GM18505 (cell line): ENCODE results near the gene EGR2.

Experiments used
- ATAC-seq: cut with Tn5 transposase; IDR thresholded peaks from one replicate; pipeline ENCODE4 v1.9.1; 2021; ENCODE audit not compliant: unreplicated experiment
- POLR2A ChIP-seq: IDR thresholded peaks from 4 replicates; pipeline ENCODE4 v1.6.1; 2011; ENCODE audit warnings: borderline replicate concordance; ENCODE audit not compliant: insufficient read depth, insufficient read length; ENCODE audit errors: extremely low read depth

The EGR2 gene

GRCh38 chr10:62830679-62831078 lies 14.5 kb upstream of the EGR2 start:
- ATAC-seq = no peak
- no peak for TF ChIP-seq POLR2A

GRCh38 chr10:62829622-62830021 lies 13.5 kb upstream of the EGR2 start:
- no peak for TF ChIP-seq POLR2A
- no peak for ATAC-seq

- no peak for ATAC-seq
- TF ChIP-seq POLR2A = no peak
These were observed 10.1 kb upstream of the EGR2 start for GRCh38 chr10:62826273-62826672.

- no peak for ATAC-seq
- no peak for TF ChIP-seq POLR2A
These were observed 4.4 kb upstream of the EGR2 start for GRCh38 chr10:62820586-62820985.

DNA sequence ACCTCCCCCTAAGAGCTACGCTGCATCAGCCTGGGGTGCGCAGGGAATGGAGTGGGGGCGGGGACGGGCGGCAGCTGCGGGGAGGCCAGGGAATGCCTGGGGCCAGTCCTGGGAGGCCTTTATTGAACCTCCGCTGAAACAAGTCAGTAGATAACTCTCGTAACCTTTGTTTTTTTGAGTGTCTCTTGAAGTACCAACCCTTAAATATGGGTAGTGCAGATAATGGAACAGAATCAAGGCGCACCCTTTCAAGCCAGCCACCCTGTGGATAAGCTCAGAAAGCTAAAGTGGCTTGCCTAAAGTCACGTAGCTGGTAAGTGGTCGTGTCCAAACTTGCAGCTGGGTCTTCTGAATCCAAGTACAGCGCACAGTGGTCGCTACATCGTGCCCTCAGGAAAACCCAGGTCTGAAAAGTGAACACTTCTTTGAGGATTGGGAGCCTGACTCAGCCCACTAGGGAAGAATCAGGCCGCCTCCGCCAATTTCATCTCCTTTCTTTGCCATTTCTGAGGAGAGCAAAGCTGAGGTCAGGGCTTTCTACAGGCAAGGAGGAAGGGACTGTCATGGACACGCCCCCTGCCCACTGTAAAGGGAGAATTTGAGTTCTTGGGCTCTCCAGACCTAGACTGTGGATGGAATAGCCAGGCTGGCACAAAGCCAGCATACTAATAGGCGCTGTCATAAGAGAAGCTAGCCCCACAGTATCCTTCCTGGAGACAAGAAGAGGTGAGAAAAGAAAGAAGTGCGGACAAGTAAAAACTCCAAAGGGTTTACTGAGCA lies 3.2 kb upstream of the EGR2 start:
- ATAC-seq = no peak
- no peak for TF ChIP-seq POLR2A

GRCh38 chr10:62818426-62819011 lies 2.4 kb upstream of the EGR2 start:
- ATAC-seq = no peak
- no peak for TF ChIP-seq POLR2A

GRCh38 chr10:62817766-62818425 lies 1.7 kb upstream of the EGR2 start:
- TF ChIP-seq POLR2A = peak; percentile 38
- peak; percentile 26 for ATAC-seq

DNA sequence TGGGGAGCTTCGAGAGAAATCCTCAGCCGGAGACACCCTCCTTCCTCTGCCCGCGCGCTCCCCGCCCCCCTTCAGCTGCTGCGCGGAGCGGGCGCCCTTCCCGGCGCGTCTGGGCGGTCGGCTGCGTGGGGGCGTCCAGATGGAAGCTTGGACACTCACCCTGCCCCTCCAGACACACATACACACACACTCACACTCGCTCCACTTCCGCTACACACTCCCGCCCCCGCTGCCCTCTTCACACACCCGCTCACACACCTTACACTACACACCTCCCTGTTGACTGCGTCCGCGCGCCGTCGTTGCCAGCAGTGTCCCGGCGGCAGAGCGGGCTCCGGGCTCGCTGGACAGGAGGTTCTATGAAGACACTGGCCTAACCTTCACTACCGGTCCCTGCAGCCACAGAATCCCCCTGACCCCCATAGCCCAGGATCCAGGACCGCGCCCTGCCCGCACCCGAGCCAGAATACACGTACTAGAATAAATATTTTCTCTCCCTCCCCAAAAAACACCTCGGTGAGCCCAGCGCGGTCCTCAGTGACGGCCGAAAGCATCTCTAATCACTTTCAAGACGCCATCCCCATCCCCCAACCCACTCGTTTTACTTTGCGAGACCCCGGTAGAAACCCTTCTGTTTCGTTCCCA lies 1.1 kb upstream of the EGR2 start:
- no peak for TF ChIP-seq POLR2A
- peak; percentile 16 for ATAC-seq

- ATAC-seq = no peak
- TF ChIP-seq POLR2A = peak; percentile 75
These were observed 163 bp downstream of the EGR2 start for GRCh38 chr10:62816076-62816330.

DNA sequence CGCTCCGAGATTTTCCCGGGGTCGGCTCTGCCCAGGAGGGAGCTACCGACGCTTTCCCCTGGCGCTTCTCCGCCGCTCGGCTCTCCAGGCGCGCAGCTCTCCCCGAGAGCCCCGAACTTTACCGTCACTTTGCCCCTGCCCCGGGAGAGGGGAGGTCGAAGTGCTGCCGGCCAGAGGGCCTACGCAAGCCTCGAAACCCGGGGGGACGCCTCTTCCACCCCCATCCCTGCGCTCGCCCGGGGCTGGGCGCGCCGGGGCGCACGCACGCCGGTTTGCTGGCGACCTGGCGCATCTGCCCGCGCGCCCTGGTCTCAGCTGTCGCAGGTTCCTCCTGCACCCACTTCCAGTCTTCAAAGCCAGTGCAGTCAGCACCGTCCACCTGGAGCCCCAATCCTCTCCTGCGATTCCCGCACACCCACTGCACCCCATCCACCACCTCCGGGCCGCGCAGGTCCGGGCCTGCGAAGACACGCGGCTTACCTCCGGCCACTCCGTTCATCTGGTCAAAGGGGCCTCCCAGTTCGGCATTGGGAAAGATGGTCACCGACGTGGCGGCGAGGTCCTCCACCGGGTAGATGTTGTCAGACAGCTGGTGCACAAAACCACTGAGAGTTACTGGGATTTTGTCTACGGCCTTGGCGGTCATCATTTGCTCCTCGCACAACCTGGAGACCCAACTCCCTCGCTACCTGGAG lies 638 bp downstream of the EGR2 start:
- no peak for TF ChIP-seq POLR2A
- ATAC-seq = no peak

DNA sequence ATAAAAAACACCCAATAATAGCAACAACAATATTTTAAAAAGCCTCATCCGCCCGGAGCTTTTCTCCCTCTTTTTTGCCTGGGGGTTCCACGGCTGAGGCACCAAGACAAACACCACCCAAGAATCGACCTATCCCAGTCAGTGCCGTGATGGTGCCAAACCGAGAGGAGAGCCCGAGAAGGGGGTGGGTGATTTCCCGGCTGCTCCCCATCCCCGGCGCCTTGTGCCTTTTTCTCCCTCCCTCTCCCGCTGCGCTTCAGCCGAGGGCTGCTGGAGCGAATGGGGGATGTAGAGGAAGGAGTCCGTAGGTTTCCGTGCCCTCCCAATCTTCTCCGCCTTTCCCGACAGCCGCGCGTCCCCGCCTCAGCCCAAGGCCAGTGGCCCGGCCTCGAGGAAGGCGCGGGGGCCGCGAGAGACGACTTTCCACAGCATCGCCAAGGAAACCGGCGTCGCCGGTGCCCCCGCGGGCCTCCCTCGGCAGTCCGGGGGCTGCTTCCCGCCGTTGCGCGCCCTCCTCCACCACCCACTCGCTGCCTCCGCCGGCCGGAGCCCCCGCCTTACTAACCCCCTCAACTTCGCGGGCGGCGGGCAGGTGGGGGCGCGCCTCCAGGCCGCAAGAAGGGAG lies 1.3 kb downstream of the EGR2 start:
- TF ChIP-seq POLR2A = no peak
- no peak for ATAC-seq

DNA sequence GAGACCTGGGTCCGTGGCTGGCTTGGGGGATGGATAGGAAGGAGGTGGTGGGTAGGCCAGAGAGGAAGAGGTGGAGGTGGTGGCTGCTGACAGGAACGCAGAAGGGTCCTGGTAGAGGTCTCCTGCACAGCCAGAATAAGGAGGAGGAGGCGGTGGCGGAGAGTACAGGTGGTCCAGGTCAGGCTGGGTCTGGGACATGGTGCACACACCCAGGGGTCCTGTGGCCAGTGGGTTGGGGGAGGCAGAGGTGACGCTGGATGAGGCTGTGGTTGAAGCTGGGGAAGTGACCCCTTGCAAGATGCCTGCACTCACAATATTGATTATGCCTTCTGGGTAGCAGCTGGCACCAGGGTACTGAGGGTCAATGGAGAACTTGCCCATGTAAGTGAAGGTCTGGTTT lies 2.2 kb downstream of the EGR2 start:
- ATAC-seq = no peak
- peak; percentile 23 for TF ChIP-seq POLR2A

GRCh38 chr10:62813453-62813852 lies 2.7 kb downstream of the EGR2 start:
- ATAC-seq = no peak
- no peak for TF ChIP-seq POLR2A
